Peyer's patch (tissue), 4 donors: ENCODE measurements around the gene NADK2.

Experiments
- CTCF ChIP-seq, 6 experiments: fragments of 450-650 bp in 4 of 6; fragments of 200-600 bp in 2 of 6; sonication (generic) in 1 of 6; IDR thresholded peaks; one replicate each; pipeline ENCODE4 v1.5.1; 2017 to 2019; ENCODE audit warnings: antibody characterized with exemption in 6 of 6, mild to moderate bottlenecking in 3 of 6, moderate library complexity in 1 of 6
- POLR2A ChIP-seq, 2 donors: fragments of 450-650 bp; IDR thresholded peaks; one replicate each; pipeline ENCODE4 v1.5.1; 2017; ENCODE audit warnings: antibody characterized with exemption in 2 of 2, mild to moderate bottlenecking in 2 of 2, moderate library complexity in 2 of 2

- TF ChIP-seq CTCF (IDR thresholded peaks at IDR 0.05) = no peak
- TF ChIP-seq POLR2A (IDR thresholded peaks at IDR 0.05) = no peak
Measured at GRCh38 chr5:36240779-36241630, 720 bp downstream of the NADK2 start.
